ENCODE results near the gene GABRQ.

The GABRQ gene

DNA sequence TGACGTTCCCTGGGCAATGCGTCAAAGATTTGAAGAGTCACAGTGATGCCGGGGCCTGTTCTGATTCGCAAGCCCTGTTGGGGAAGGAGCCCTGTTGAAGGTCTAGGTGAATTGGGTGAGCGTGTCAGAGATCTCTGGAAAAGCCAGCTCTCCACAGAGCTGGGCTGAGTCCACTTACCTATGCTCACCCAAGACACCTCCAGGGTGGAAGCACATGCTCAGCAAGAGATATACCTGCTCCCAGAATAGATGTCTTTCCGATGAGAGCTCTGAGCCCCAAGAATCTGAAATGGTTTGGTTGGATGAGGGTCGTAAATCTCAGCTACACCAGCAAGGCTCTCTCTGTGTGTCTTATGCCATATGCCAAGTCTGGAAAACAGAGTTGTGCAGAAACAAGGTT, 1.7 kb downstream of the GABRQ start:
- H3K9ac ChIP-seq (ENCODE audit: low read depth in 1 of 2, low read length in 2 of 2): no peak overlapping the region
- H3K36me3 ChIP-seq (ENCODE audit: control insufficient read depth in 1 of 2, insufficient read depth in 2 of 2, low read length in 2 of 2): no peaks in the 10 kb centered on the region
- H3K4me3 ChIP-seq (ENCODE audit: low read depth in 1 of 2, low read length in 2 of 2): no peak overlapping the region
- H3K27me3 ChIP-seq (ENCODE audit: control insufficient read depth in 1 of 2, insufficient read depth in 2 of 2, low read length in 2 of 2): peaks cover 7 to 14% of the 10 kb centered on the region in 2 donors
- no peaks in the 10 kb centered on the region for H3K4me1 ChIP-seq (ENCODE audit: control insufficient read depth in 1 of 2, insufficient read depth in 2 of 2, low read length in 2 of 2)
- no peaks in the 10 kb centered on the region for H3K9me3 ChIP-seq (ENCODE audit: control insufficient read depth in 1 of 2, low read length in 2 of 2)
- H3K27ac ChIP-seq (ENCODE audit: low read depth, low read length): no peak overlapping the region

- Histone ChIP-seq H3K9ac (ENCODE audit: low read depth in 1 of 2, low read length in 2 of 2) (no peak overlapping the region), H3K9me3 (ENCODE audit: control insufficient read depth in 1 of 2, low read length in 2 of 2) (no peaks in the 10 kb centered on the region), H3K27ac (ENCODE audit: low read depth, low read length) (no peak overlapping the region), H3K27me3 (ENCODE audit: control insufficient read depth in 1 of 2, insufficient read depth in 2 of 2, low read length in 2 of 2) (peaks cover 7 to 14% of the 10 kb centered on the region in 2 donors), H3K36me3 (ENCODE audit: control insufficient read depth in 1 of 2, insufficient read depth in 2 of 2, low read length in 2 of 2) (no peaks in the 10 kb centered on the region), H3K4me3 (ENCODE audit: low read depth in 1 of 2, low read length in 2 of 2) (no peak overlapping the region), H3K4me1 (ENCODE audit: control insufficient read depth in 1 of 2, insufficient read depth in 2 of 2, low read length in 2 of 2) (no peaks in the 10 kb centered on the region)
Measured at GRCh38 chrX:152640034-152640818, 2.5 kb downstream of the GABRQ start.

- H3K4me1 ChIP-seq (ENCODE audit: control insufficient read depth in 1 of 2, insufficient read depth in 2 of 2, low read length in 2 of 2): no peaks in the 10 kb centered on the region
Measured at GRCh38 chrX:152641256-152641875, 3.7 kb downstream of the GABRQ start.

DNA sequence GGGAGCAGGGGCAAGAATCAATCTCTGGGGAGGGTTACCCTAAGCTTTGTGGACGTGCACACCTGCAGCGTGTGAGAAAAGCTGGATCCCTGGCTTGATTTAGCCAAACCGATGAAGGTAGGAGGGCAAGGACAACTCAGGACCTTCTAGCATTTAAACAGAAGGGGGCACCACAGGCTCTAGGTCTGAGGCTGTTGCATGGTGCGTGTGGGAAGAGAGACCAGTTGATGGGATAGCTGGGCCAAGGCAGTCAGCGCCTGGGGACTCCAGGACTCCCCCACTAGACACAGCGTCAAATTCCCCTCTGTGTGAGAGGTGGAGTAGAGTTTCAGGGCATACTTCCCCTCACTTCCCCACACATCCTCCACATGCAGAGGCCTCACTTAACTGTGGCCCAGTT, 4.3 kb downstream of the GABRQ start:
- Histone ChIP-seq H3K27ac (ENCODE audit: low read depth, low read length) (no peak overlapping the region), H3K4me3 (ENCODE audit: low read depth in 1 of 2, low read length in 2 of 2) (no peak overlapping the region), H3K4me1 (ENCODE audit: control insufficient read depth in 1 of 2, insufficient read depth in 2 of 2, low read length in 2 of 2) (no peaks in the 10 kb centered on the region), H3K9ac (ENCODE audit: low read depth in 1 of 2, low read length in 2 of 2) (no peak overlapping the region), H3K9me3 (ENCODE audit: control insufficient read depth in 1 of 2, low read length in 2 of 2) (no peaks in the 10 kb centered on the region), H3K27me3 (ENCODE audit: control insufficient read depth in 1 of 2, insufficient read depth in 2 of 2, low read length in 2 of 2) (peaks cover 7 to 11% of the 10 kb centered on the region in 2 donors), H3K36me3 (ENCODE audit: control insufficient read depth in 1 of 2, insufficient read depth in 2 of 2, low read length in 2 of 2) (no peaks in the 10 kb centered on the region)

More at GRCh38 chrX:152641256-152641875, 3.7 kb downstream of the GABRQ start:
- H3K9me3 ChIP-seq (ENCODE audit: control insufficient read depth in 1 of 2, low read length in 2 of 2): no peaks in the 10 kb centered on the region
- H3K36me3 ChIP-seq (ENCODE audit: control insufficient read depth in 1 of 2, insufficient read depth in 2 of 2, low read length in 2 of 2): no peaks in the 10 kb centered on the region
- H3K27me3 ChIP-seq (ENCODE audit: control insufficient read depth in 1 of 2, insufficient read depth in 2 of 2, low read length in 2 of 2): peaks cover 7 to 14% of the 10 kb centered on the region in 2 donors
- H3K4me3 ChIP-seq (ENCODE audit: low read depth in 1 of 2, low read length in 2 of 2): no peak overlapping the region
- H3K9ac ChIP-seq (ENCODE audit: low read depth in 1 of 2, low read length in 2 of 2): no peak overlapping the region
- H3K27ac ChIP-seq (ENCODE audit: low read depth, low read length): no peak overlapping the region

DNA sequence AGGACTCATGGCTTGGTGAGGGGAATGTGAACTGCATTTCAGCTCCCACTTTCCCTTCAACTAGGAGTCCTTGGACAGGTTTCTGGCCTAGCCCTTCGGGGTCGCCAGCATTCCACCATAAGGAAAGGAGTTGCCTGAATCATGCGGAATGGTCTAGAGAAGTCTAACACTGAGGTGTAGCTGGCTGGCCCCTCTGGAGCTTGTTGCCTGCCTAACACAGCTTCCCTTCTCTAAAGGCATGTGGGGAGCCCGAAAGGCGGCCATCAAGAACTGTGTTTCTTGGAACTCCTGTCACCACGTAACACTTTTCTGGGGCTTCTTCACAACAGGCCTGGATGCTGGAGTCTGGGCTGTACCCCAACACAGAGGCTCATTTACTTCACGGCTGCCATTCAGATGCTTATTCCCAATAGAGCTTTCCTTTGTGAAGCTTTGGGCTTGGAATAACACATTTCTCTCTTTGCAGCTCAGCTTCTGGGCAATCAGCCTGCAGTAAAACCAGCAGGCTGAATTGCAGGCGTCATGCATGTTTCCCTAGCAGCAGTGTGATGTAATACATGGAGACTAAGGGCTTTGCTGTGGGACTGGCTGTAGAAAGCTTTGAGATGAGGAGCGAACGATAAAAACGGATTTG, 5.4 kb downstream of the GABRQ start:
- Histone ChIP-seq H3K36me3 (ENCODE audit: control insufficient read depth in 1 of 2, insufficient read depth in 2 of 2, low read length in 2 of 2) (no peaks in the 10 kb centered on the region), H3K9ac (ENCODE audit: low read depth in 1 of 2, low read length in 2 of 2) (no peak overlapping the region), H3K27me3 (ENCODE audit: control insufficient read depth in 1 of 2, insufficient read depth in 2 of 2, low read length in 2 of 2) (peaks cover 5 to 7% of the 10 kb centered on the region in 2 donors), H3K27ac (ENCODE audit: low read depth, low read length) (no peak overlapping the region), H3K4me1 (ENCODE audit: control insufficient read depth in 1 of 2, insufficient read depth in 2 of 2, low read length in 2 of 2) (no peaks in the 10 kb centered on the region), H3K4me3 (ENCODE audit: low read depth in 1 of 2, low read length in 2 of 2) (no peak overlapping the region), H3K9me3 (ENCODE audit: control insufficient read depth in 1 of 2, low read length in 2 of 2) (no peaks in the 10 kb centered on the region)

DNA sequence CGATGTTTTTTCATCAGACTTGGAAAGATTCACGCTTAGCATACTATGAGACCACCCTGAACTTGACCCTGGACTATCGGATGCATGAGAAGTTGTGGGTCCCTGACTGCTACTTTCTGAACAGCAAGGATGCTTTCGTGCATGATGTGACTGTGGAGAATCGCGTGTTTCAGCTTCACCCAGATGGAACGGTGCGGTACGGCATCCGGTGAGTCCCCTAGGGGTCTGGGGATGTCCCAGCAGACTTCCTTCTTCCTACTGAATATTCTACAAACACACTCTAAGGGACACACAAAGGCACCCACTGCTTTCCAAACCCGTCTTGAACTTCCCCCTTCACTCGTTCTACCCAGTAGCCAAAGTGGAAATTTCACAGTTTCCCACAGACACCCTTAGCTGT, 9.3 kb downstream of the GABRQ start:
- no peak overlapping the region for H3K9ac ChIP-seq (ENCODE audit: low read depth in 1 of 2, low read length in 2 of 2)
- H3K4me3 ChIP-seq (ENCODE audit: low read depth in 1 of 2, low read length in 2 of 2): no peak overlapping the region
- no peaks in the 10 kb centered on the region for H3K36me3 ChIP-seq (ENCODE audit: control insufficient read depth in 1 of 2, insufficient read depth in 2 of 2, low read length in 2 of 2)
- H3K27me3 ChIP-seq (ENCODE audit: control insufficient read depth in 1 of 2, insufficient read depth in 2 of 2, low read length in 2 of 2): no peaks in the 10 kb centered on the region
- H3K9me3 ChIP-seq (ENCODE audit: control insufficient read depth in 1 of 2, low read length in 2 of 2): no peaks in the 10 kb centered on the region
- no peak overlapping the region for H3K27ac ChIP-seq (ENCODE audit: low read depth, low read length)
- no peaks in the 10 kb centered on the region for H3K4me1 ChIP-seq (ENCODE audit: control insufficient read depth in 1 of 2, insufficient read depth in 2 of 2, low read length in 2 of 2)

DNA sequence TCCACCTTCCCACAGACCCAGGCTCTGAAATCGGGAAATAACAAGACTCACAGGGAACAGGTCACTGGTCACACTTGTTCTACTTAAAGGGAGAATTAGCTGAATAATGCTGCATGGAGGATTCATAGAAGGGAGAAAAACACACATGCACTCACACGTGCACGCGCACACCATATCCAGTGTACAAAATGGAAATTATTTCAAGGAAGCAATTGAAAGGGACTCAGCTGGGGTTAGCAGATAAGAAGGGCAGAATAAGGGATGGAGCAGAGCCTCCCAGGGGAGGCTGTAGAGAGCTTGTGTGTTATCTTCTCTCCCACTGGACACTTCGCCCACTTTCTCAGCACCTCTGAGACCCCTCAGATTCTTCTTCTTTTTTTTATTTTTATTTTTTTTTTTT, 10.3 kb downstream of the GABRQ start:
- H3K4me1 ChIP-seq (ENCODE audit: control insufficient read depth in 1 of 2, insufficient read depth in 2 of 2, low read length in 2 of 2): no peaks in the 10 kb centered on the region
- H3K9ac ChIP-seq (ENCODE audit: low read depth in 1 of 2, low read length in 2 of 2): no peak overlapping the region
- H3K36me3 ChIP-seq (ENCODE audit: control insufficient read depth in 1 of 2, insufficient read depth in 2 of 2, low read length in 2 of 2): no peaks in the 10 kb centered on the region
- H3K27ac ChIP-seq (ENCODE audit: low read depth, low read length): no peak overlapping the region
- H3K9me3 ChIP-seq (ENCODE audit: control insufficient read depth in 1 of 2, low read length in 2 of 2): no peaks in the 10 kb centered on the region
- no peaks in the 10 kb centered on the region for H3K27me3 ChIP-seq (ENCODE audit: control insufficient read depth in 1 of 2, insufficient read depth in 2 of 2, low read length in 2 of 2)
- no peak overlapping the region for H3K4me3 ChIP-seq (ENCODE audit: low read depth in 1 of 2, low read length in 2 of 2)

DNA sequence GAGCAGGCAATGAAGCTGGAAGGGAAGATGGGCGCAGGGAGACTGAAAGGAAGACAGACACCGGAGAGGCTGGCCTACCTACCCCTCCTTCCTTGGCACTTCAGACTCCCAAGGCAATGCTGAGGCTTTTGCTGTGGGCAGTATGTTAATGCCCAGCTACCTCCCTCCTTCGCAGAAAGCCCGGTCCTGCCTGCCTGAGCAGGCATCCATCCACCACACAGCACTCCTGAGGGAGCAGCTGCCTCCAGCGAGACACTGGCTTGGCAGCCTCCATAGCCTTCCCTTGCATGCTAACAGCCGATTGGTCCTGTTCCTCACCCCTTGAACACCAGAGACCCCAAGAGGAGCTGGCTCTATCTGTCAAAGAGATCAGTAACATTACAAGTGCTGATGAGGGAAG, 14.4 kb downstream of the GABRQ start:
- Histone ChIP-seq H3K36me3 (ENCODE audit: control insufficient read depth in 1 of 2, insufficient read depth in 2 of 2, low read length in 2 of 2) (no peaks in the 10 kb centered on the region), H3K27ac (ENCODE audit: low read depth, low read length) (no peak overlapping the region), H3K27me3 (ENCODE audit: control insufficient read depth in 1 of 2, insufficient read depth in 2 of 2, low read length in 2 of 2) (no peaks in the 10 kb centered on the region), H3K9me3 (ENCODE audit: control insufficient read depth in 1 of 2, low read length in 2 of 2) (no peaks in the 10 kb centered on the region), H3K9ac (ENCODE audit: low read depth in 1 of 2, low read length in 2 of 2) (no peak overlapping the region), H3K4me1 (ENCODE audit: control insufficient read depth in 1 of 2, insufficient read depth in 2 of 2, low read length in 2 of 2) (no peaks in the 10 kb centered on the region), H3K4me3 (ENCODE audit: low read depth in 1 of 2, low read length in 2 of 2) (no peak overlapping the region)

GRCh38 chrX:152652467-152652866, 14.8 kb downstream of the GABRQ start:
- no peaks in the 10 kb centered on the region for H3K4me1 ChIP-seq (ENCODE audit: control insufficient read depth in 1 of 2, insufficient read depth in 2 of 2, low read length in 2 of 2)
- no peaks in the 10 kb centered on the region for H3K36me3 ChIP-seq (ENCODE audit: control insufficient read depth in 1 of 2, insufficient read depth in 2 of 2, low read length in 2 of 2)
- no peaks in the 10 kb centered on the region for H3K9me3 ChIP-seq (ENCODE audit: control insufficient read depth in 1 of 2, low read length in 2 of 2)
- H3K27ac ChIP-seq (ENCODE audit: low read depth, low read length): no peak overlapping the region
- H3K27me3 ChIP-seq (ENCODE audit: control insufficient read depth in 1 of 2, insufficient read depth in 2 of 2, low read length in 2 of 2): no peaks in the 10 kb centered on the region
- H3K4me3 ChIP-seq (ENCODE audit: low read depth in 1 of 2, low read length in 2 of 2): no peak overlapping the region
- H3K9ac ChIP-seq (ENCODE audit: low read depth in 1 of 2, low read length in 2 of 2): no peak overlapping the region

GRCh38 chrX:152656087-152656486, 18.4 kb downstream of the GABRQ start:
- no peaks in the 10 kb centered on the region for H3K27me3 ChIP-seq (ENCODE audit: control insufficient read depth in 1 of 2, insufficient read depth in 2 of 2, low read length in 2 of 2)

More at GRCh38 chrX:152656087-152656486, 18.4 kb downstream of the GABRQ start:
- H3K4me1 ChIP-seq (ENCODE audit: control insufficient read depth in 1 of 2, insufficient read depth in 2 of 2, low read length in 2 of 2): no peaks in the 10 kb centered on the region
- no peaks in the 10 kb centered on the region for H3K9me3 ChIP-seq (ENCODE audit: control insufficient read depth in 1 of 2, low read length in 2 of 2)
- no peaks in the 10 kb centered on the region for H3K36me3 ChIP-seq (ENCODE audit: control insufficient read depth in 1 of 2, insufficient read depth in 2 of 2, low read length in 2 of 2)
- H3K4me3 ChIP-seq (ENCODE audit: low read depth in 1 of 2, low read length in 2 of 2): no peak overlapping the region
- no peak overlapping the region for H3K9ac ChIP-seq (ENCODE audit: low read depth in 1 of 2, low read length in 2 of 2)
- H3K27ac ChIP-seq (ENCODE audit: low read depth, low read length): no peak overlapping the region
